A549 (cell line): Measurements from ENCODE around the gene INPP5A. TPM values are rescaled to one million over a fixed set of nuclear protein-coding genes. Genes with fewer than 3 reads are reported as not detected.

Experiments
- ATAC-seq, 2 experiments: fragments of 200-7000 bp in 1 of 2; fragments of >200 bp in 1 of 2; cut with Nextera tagmentation in 1 of 2; cut with Tn5 transposase in 1 of 2; 3 replicates each; pipeline versions ENCODE4 v1.8.0 to v1.9.1; 2018 to 2020; ENCODE audit warnings: mild to moderate bottlenecking in 1 of 2, moderate library complexity in 1 of 2
- CTCF ChIA-PET: fragments of 300-600 bp; sonication (Branson Sonifier 250); formaldehyde crosslinking; extraction: SDS; loops from one replicate; lab custom pipeline; 2021; ENCODE audit warnings: antibody characterized with exemption, inconsistent platforms; lab: Yijun Ruan, JAX
- POLR2A ChIA-PET: fragments of 350-600 bp; formaldehyde crosslinking; extraction: SDS; loops from one replicate; lab custom pipeline; 2021; ENCODE audit warnings: antibody characterized with exemption, inconsistent platforms; lab: Yijun Ruan, JAX
- DNase-seq, 2 experiments: peaks; one replicate each; pipeline versions ENCODE4 v3.0.0 to v3.0.0-alpha.2; 2011 to 2016; ENCODE audit warnings: low read depth in 1 of 2, low spot score in 1 of 2
- FAIRE-seq: peaks from 2 replicates; lab custom pipeline; 2011; peaks lifted over from hg19 to GRCh38; lab: Jason Lieb, UNC
- H3K27ac ChIP-seq, 2 experiments: fragments of >200 bp; sonication (Bioruptor Twin); formaldehyde crosslinking; 3 replicates each; pipeline ENCODE4 v1.5.1; 2016 to 2017
- H3K4me1 ChIP-seq: fragments of >200 bp; sonication (Bioruptor Twin); formaldehyde crosslinking; 3 replicates; pipeline ENCODE4 v1.6.1; 2016
- H3K4me2 ChIP-seq: fragments of >200 bp; sonication (Bioruptor Twin); formaldehyde crosslinking; 3 replicates; pipeline ENCODE4 v1.6.1; 2016
- H3K4me3 ChIP-seq: fragments of >200 bp; sonication (Bioruptor Twin); formaldehyde crosslinking; 3 replicates; pipeline ENCODE4 v1.5.1; 2016
- H3K9me3 ChIP-seq: fragments of >200 bp; sonication (Bioruptor Twin); formaldehyde crosslinking; 3 replicates; pipeline ENCODE4 v1.6.1; 2016
- ATOH8 ChIP-seq: fragments of 250-450 bp; sonication (Bioruptor Pico); IDR thresholded peaks from 2 replicates; pipeline ENCODE4 v1.5.0; 2020; ENCODE audit warnings: low read depth, mild to moderate bottlenecking, moderate library complexity
- CHD4 ChIP-seq: fragments of 200-600 bp; sonication (generic); IDR thresholded peaks from 2 replicates; pipeline ENCODE4 v1.6.1; 2016; ENCODE audit warnings: antibody characterized with exemption, mild to moderate bottlenecking, borderline replicate concordance
- E2F6 ChIP-seq: IDR thresholded peaks from 2 replicates; pipeline ENCODE4 v1.6.1; 2012; ENCODE audit warnings: low read depth, borderline replicate concordance
- EHF ChIP-seq: fragments of 250-450 bp; sonication (Bioruptor Pico); IDR thresholded peaks from 2 replicates; pipeline ENCODE4 v1.5.0; 2020; ENCODE audit warnings: mild to moderate bottlenecking
- EP300 ChIP-seq, 2 experiments: fragments of >200 bp; sonication (Bioruptor Twin); formaldehyde crosslinking; IDR thresholded peaks; 2 replicates in 1 of 2; 3 replicates in 1 of 2; pipeline ENCODE4 v1.6.1; 2016 to 2017
- HDAC2 ChIP-seq: fragments of 200-600 bp; sonication (generic); IDR thresholded peaks from 2 replicates; pipeline ENCODE4 v1.6.1; 2016
- HMGXB4 ChIP-seq: fragments of 250-450 bp; sonication (Bioruptor Pico); IDR thresholded peaks from 2 replicates; pipeline ENCODE4 v1.5.0; 2021; ENCODE audit warnings: mild to moderate bottlenecking, moderate library complexity, borderline replicate concordance
- HOXA7 ChIP-seq: fragments of 250-450 bp; sonication (Bioruptor Pico); IDR thresholded peaks from 2 replicates; pipeline ENCODE4 v1.5.0; 2020; ENCODE audit warnings: mild to moderate bottlenecking, moderate library complexity
- JUN ChIP-seq, 2 experiments: fragments of >200 bp; sonication (Bioruptor Twin); formaldehyde crosslinking; IDR thresholded peaks; 2 replicates in 1 of 2; 3 replicates in 1 of 2; pipeline ENCODE4 v1.6.1; 2016 to 2017
- KDM1A ChIP-seq: fragments of 200-600 bp; sonication (generic); IDR thresholded peaks from 2 replicates; pipeline ENCODE4 v1.6.1; 2016; ENCODE audit warnings: low read depth, mild to moderate bottlenecking
- KDM5A ChIP-seq: fragments of 200-600 bp; sonication (generic); IDR thresholded peaks from 2 replicates; pipeline ENCODE4 v1.6.1; 2016; ENCODE audit warnings: antibody characterized with exemption, mild to moderate bottlenecking
- MAZ ChIP-seq: fragments of 150-350 bp; IDR thresholded peaks from 2 replicates; pipeline ENCODE4 v1.6.1; 2014; ENCODE audit warnings: antibody characterized with exemption, low read depth, low read length, borderline replicate concordance
- MYC ChIP-seq: IDR thresholded peaks from 2 replicates; pipeline ENCODE4 v1.6.1; 2012; ENCODE audit warnings: mild to moderate bottlenecking, inconsistent platforms, low read length, improper control_type of control experiment, borderline replicate concordance
- NFE2L2 ChIP-seq: fragments of 150-350 bp; conservative IDR thresholded peaks from 2 replicates; pipeline ENCODE4 v1.6.1; 2014; ENCODE audit warnings: low read length
- NR3C1 ChIP-seq: fragments of >200 bp; sonication (Bioruptor Twin); formaldehyde crosslinking; IDR thresholded peaks from 3 replicates; pipeline ENCODE4 v1.6.1; 2017
- PBX3 ChIP-seq: IDR thresholded peaks from 2 replicates; pipeline ENCODE4 v1.6.1; 2012
- RAD21 ChIP-seq, 2 experiments: fragments of >200 bp in 1 of 2; sonication (Bioruptor Twin) in 1 of 2; formaldehyde crosslinking in 1 of 2; IDR thresholded peaks in 1 of 2; conservative IDR thresholded peaks in 1 of 2; 2 replicates in 1 of 2; 3 replicates in 1 of 2; pipeline ENCODE4 v1.6.1; 2012 to 2018; ENCODE audit warnings: inconsistent platforms in 1 of 2
- REST ChIP-seq: fragments of 200-600 bp; sonication (generic); IDR thresholded peaks from 2 replicates; pipeline ENCODE4 v1.6.1; 2016; ENCODE audit warnings: antibody characterized with exemption, mild to moderate bottlenecking, moderate library complexity
- RFX5 ChIP-seq: fragments of 450-650 bp; IDR thresholded peaks from 2 replicates; pipeline ENCODE4 v1.7.1; 2014; ENCODE audit warnings: antibody characterized with exemption, mild to moderate bottlenecking, moderate library complexity
- TFCP2L1 ChIP-seq: fragments of 250-450 bp; sonication (Bioruptor Pico); IDR thresholded peaks from 2 replicates; pipeline ENCODE4 v1.5.0; 2021; ENCODE audit warnings: mild to moderate bottlenecking
- WGBS: methylation state at CpG from one replicate; pipeline ENCODE4 v1.1.6; 2017; ENCODE audit errors: missing lambda C conversion rate; 5-methylcytosine and 5-hydroxymethylcytosine counted together
- polyA plus RNA-seq, 4 experiments: library from polyadenylated mRNA; depleted of rRNA in 3 of 4; stranded (reverse); fragments of >200 nt; fragmentation: RNase III in 1 of 4; extraction: RNeasy Plus Mini Kit Qiagen cat#74134 plus additional on column Dnase treatment in 1 of 4; gene quantifications; 2 replicates in 3 of 4; 3 replicates in 1 of 4; pipeline ENCODE4 v1.2.3, GENCODE V29; 2011 to 2017

INPP5A gene
- polyA plus RNA-seq, 2 of the 4 experiments (the other 2 are of a cell fraction): 13.7 to 15.1 TPM

GRCh38 chr10:132690821-132691610 lies 153.4 kb downstream of the INPP5A start:
- TF ChIP-seq HDAC2: no peak
- TF ChIP-seq NR3C1: no peak
- TF ChIP-seq CHD4: no peak
- TF ChIP-seq HMGXB4 (CRISPR knock-in tag): no peak
- no peak for TF ChIP-seq TFCP2L1
- no peak for TF ChIP-seq MAZ
- TF ChIP-seq RAD21 (conservative IDR thresholded peaks at IDR 0.05 in 1 of 2, IDR thresholded peaks at IDR 0.05 in 1 of 2): no peak
- no peak for TF ChIP-seq NFE2L2
- no peak for TF ChIP-seq RFX5
- no peak for TF ChIP-seq KDM5A
- TF ChIP-seq ATOH8 (CRISPR knock-in tag): no peak
- no peak for TF ChIP-seq HOXA7 (CRISPR knock-in tag)
- no peak for TF ChIP-seq MYC
- no peak for TF ChIP-seq PBX3
- TF ChIP-seq EHF (CRISPR knock-in tag): no peak
- TF ChIP-seq EP300 (IDR thresholded peaks at IDR 0.05): no peak
- TF ChIP-seq REST: no peak
- no peak for TF ChIP-seq E2F6
- no peak for TF ChIP-seq KDM1A
- no peak for TF ChIP-seq JUN (IDR thresholded peaks at IDR 0.05)
- Histone ChIP-seq H3K4me2 (no peak overlapping the region), H3K9me3 (no peaks in the 10 kb centered on the region; the same call in 2 of the 3 replicates), H3K4me3 (no peak overlapping the region), H3K27ac (no peak overlapping the region), H3K4me1 (no peaks in the 10 kb centered on the region)
- ChIA-PET CTCF (no interaction called here), POLR2A (no interaction called here)
- no peak for ATAC-seq
- WGBS: 95% methylated on average over 52 of the region's 56 CpGs
- FAIRE-seq: no peak
- no peak for DNase-seq
